Suppressor macrophage treated with lipopolysaccharide for 4 hours (primary cell): ENCODE results near the gene TLL2.

ENCODE experiments used
- DNase-seq: peaks from one replicate; pipeline ENCODE4 v3.0.0-alpha.2; 2020

Gene TLL2

DNA sequence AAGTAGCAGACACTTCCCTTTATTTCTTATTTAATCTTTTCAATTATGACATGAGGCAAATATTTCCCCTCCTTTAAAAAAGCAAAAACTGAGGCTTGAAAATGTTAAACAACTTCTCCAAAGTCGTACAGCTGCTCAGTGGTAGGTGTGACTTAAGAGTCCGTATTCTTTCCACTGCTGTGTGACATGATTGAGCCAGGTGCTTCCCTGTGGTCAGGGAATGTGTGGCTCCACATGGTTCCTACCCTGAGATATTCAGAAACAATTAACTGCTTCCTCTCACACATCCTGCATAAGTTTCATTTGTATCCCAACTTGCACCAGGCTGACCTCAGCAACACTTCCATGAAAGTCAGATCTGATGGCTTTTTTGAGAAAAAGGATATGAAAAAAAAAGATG lies 168.5 kb downstream of the TLL2 start:
- no peak for DNase-seq

DNA sequence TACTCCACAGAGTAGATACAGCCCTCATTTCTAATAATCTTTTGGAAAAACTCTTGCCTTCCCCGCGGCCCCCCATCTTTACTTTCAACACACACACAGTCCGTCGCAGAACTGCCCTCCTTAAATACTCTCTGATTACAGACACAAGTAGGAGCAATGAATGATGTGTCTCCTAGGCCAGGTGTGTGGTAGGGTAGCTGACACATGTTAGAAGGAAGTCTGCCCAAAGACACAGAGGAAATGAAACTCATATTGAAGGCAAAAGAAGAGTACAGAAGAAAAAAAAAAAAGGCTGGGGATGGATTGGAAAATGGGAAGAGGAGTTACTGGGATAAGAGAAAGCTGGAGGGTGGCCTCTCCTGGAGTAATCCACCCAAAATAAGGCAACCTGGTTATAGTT lies 169.5 kb downstream of the TLL2 start:
- no peak for DNase-seq

DNA sequence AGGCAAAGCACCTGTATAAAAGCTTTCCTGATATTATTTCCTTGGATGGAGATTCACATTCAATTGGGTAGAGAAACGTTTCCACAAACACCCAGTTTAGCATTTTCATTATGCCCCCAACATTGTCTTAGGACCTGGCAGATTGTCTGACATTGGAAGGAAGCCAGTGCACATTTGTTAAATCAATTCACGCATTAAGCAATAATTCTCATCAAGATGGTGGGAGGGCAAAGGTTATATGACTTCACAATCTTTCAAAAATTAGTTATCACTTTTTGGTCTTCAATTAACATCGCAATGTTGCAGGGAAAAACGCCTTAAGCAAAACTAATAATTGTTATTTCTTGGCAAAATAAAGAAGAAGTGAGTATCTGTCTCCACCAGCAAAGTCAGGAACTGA lies 171.3 kb downstream of the TLL2 start:
- DNase-seq: no peak

DNA sequence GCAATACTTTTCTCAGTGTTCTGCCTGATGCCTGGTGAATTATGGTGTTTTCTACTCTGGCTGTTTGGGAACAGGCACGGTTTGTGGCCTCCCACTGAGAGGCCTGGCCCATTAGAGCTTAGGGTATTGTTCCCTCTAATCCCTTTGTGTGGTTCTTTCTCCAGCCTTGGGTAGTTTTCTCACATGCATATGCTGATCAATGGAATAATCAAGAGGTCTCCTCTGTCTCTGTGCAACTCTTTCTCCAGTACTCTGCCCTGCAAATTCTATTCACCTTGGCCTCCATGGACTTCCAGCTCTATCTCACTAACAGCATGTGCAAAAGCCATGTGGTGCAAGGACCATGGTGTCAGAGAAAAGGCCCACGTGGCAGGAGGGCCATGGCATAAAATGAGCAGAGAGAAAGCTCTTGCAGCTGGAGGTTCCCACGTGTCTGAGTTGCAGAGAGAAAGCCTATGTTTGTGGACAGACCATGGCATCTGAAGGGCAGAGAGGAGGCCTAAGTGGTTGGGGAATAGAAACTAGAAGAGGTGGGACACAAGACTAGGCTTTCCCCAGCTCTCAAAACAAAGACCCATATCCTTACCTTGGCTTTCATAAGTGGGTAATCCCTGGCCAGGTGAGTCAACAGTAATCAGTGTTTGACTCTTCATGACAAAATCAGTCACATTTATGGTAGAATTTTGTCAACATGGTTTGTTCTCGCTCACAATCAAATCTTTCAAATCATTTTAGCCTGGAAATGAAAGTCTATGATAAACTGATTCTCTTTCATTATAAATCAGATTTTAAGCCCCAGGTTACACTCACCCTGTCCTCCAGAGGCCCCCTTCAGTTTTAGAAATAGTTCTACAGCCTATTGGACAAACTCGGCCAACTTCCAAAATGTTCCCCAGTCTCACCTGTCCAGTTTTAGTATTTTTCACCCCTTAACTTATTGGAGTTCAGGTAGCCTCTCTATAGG lies 172.2 kb downstream of the TLL2 start:
- no peak for DNase-seq

DNA sequence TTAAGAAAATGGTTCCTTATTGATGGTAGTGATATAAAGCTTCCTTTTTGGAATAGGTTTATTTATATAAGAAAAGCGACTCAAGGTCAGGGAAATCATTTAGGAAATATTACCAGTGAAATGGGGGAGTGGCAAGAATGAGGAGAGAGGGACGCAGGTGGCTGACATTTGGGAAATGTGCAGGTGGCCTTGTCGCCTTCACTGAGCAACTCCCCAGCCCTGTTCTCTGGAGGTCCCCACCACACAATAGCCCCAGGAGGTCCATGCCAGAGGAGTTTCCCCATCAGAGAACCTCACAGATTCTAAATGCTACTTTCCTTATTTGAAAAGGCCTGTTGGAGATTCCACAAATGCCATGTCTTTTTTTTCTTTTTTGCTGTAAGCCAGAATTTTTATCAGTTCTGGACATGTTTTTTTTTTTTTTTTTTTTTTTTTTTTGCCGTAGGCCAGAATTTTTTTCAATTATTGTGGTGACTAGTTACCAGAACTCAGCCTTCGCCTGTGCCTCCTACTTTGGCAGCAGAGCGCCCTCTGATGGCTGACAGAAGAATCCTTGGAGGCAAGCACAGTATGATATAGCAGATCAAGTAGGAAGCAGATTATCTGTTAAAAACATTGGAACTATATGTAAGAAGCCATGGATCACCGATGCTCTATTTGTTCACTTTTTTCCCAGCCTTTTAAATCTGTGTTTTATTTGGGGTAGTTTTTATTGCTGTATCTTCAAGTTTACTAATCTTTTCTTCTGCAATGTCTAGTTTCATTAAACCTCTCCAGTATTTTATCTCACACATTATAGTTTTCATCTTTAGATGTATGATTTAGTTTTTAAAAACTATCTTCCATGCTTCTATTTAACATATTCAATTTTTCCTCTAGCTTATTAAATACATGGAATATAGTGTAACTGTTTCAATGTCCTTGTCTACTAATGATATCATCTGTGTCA lies 173.5 kb downstream of the TLL2 start:
- peak; percentile 67 for DNase-seq

DNA sequence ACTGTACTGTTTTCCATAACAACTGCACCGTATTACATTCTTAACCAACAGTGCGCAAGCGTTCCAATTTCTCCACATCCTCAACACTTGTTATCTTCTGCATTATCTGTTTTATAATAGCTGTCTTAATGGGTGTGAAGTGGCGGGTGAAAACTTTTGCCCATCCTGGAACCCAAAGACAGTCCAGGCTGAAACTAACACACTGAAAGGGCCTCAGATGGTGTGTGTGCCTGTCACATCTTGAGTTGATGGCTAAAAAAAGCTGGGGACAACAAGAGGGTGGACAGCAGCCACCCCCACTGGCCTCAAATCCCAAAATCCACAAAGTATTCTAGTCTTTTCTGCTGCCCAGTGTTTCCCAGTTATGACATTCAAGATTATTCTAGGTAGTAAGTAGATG lies 174.3 kb downstream of the TLL2 start:
- no peak for DNase-seq

DNA sequence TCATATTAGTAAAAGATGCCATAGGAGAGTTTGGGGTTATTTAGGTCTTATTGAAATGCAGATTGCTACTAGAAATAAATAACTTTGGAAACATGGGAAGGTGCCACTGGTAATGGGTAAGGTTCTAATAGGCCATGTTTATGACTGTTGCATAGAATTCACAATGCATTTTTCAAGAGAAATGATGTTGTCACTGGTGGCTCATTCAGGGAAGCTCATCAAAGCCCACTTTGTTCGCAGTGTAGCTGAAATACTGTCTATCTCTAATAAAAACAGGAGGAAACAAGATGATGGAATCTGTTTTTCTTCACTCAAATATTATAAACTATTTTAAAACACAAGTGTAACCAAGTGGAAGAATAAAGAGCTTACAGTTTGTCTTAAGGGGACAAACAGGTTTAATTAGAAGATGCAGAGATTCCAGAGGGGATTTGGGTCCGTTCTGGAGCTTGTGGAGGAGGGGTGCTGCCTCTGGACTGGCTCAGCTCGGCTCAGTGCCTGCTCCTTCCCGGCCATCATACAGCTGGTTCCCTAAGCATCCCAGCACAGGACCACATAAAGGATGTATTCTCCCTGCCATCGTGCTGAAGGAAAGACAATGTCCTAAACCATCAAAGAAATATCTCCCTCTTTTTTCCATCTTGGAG lies 175.3 kb downstream of the TLL2 start:
- no peak for DNase-seq

DNA sequence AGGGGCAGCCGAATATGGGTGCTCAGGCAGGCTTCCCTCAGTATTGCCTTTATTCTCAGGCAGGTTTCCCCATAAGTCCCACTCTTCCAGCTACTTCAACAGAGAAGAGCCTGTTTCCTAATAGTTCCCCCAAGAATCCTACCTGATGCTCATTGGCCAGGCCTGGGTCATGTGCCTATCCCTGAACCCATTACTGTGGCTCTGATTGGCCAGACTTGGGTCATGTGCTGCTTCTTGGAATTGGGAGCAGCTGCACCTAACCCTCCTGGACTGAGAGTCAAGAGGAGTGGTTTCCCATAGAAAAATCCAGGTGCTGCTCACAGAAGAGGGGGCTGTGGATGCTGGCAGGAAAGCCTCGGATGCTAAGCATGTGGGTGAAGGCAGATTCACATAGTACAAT lies 176.6 kb downstream of the TLL2 start:
- DNase-seq: no peak

DNA sequence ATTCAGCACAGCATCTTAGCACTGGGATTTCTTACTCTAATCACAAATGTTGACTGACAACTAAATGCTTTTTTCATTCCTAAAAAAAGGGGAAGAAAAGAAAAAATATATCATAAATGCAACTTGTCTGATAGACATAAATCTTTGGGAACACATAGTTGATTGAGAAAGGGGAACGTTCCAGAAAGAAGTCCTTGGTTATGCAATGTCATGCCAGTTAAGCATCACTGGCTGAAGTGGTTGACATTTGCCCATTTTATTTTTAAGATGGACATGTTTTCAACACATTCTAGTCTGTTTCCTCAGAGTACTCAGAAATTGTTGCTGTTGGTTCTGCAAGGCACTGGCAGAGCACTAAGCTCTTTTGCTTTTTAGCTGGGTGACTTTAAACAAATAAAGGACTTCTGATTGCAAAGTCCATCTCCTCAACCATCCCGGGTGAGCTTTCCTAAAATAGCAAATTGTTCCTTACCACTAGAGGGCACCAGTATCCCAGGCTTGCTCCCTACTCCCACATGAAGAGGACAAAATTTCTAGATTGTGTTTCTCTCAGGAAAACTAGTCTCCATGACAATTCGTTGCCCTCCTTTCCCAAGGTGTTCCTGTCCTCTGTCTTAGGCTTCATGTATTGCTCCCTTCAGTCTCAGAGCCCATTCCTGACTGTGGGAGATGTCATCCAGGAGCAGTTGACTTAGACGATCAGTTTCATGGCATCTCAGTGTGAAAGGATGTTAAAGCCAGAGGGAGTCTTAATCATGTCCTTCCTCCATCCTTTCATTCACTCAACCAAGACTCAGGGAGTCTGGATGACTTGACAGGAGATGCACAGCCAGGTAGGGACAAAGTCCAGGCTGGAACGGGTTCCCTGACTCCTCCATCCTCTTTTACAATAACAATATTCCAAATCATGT lies 178.9 kb downstream of the TLL2 start:
- peak; percentile 52 for DNase-seq

DNA sequence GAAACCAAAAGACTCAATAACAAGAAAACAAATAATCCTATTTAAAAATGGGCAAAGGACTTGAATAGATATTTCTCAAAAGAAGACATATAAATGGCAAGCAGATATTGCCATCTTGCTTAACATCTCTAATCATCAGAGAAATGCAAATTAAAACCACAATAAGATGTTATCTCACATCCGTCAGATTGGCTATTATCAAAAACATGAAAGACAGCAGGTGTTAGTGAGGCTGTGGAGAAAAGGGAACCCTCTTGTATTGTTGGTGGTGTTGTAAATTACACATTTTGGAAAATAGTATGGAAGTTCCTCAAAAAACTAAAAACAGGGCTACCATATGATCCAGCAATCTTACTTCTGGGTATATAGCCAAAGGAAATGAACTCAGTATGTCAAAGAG lies 180.6 kb downstream of the TLL2 start:
- no peak for DNase-seq

DNA sequence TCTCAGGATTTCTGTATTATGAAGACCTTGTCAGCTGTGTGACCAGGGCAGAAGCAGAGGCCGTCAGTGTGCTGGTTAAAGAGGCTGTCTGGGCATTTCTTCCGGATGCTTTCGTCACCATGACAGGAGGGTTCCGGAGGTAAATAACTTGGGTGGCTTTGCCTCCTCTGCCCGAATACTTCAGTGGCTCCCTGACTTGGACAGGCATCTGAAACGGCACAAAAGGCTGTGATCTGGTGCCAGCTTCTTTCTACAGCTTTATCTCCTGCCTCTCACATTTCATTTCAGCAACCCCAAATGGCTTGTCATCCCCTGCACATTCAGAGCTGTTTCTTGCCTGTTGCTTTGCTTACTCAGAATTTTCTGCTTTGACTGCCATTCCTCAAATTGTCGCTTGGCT lies 186.3 kb downstream of the TLL2 start:
- no peak for DNase-seq

DNA sequence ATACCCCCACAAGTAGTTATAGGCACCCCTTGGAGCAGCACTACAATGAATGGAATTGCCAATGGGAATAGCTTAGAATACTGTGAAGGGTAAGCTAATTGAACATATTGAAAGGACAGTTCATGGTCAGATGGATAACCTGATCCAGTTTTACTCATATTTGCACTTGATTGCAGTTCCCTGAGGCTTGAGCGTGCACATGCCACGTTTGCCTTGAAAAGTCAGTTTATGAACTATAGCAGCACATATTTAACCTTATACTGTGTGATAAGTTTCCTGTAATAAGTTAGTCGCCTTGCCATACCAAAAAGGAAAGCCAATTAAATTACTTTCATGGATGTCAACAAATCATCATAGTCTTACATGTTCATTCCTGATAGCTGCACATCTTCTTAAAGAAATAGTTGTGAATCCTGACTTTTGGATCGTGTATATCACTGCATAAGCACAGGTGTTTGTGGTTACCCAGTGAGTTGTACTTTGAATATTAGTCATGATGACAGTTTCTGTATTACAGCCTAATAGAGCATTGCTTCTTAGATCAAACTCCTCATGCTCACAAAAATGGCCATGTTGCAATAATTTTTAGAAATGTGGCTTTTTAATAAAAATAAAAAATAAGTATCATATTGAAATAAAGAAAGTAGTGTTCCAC lies 187.9 kb downstream of the TLL2 start:
- no peak for DNase-seq

DNA sequence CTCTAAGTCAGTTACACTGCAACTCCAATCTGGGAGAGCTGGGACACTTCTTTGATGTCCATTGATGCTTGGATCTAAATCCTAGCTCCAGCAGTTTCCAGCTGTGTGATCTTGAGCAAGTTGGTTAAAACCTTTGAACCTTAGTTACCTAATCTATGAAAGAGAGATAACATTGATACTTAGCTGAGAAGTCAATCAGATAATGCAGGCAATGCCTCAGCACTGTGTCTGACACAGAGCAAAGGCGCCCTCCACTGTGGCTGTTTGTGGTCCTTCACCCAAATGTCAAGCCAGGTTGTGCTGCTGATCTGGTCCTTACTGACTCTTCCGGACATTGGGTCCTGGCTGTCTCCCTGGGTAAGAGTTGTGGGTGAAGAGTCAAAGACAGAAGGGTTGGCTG lies 189.3 kb downstream of the TLL2 start:
- no peak for DNase-seq

DNA sequence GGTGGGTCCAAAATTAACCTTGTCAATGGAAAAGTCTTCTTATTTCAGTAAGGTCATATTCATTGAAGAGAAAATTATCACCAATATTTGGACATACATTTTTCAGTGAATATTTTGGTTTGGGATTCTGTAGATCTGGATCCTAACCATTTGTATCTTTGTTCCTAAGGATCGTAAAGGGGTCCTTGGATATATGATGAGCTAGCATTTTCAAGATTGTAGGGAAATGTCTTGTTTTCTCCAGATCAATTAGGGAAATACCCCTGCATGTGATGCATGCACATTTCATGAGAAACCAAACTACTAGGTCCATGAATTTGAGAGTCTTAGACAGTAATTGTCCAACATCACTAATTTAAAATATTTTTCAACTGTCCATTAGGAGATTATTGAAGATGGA lies 191.5 kb downstream of the TLL2 start:
- DNase-seq: no peak

DNA sequence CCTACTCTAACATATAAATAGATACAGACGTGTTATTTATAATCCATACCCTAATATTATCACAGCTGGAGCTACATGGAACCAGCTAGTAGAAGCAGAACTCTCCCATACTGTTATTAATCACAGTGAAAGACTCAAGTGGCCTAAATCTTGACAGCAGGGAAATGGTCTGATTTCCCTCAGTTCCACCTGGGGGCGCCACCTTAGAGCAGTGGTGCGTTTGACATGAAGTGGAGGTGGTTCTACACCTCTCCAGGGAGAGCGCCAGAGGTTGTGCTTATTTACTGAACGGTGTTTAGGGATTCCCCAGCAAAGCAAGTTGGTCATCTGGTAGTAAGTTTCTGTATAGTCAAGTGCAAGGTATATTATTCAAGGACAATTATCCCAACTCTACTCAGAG lies 191.9 kb downstream of the TLL2 start:
- DNase-seq: no peak

DNA sequence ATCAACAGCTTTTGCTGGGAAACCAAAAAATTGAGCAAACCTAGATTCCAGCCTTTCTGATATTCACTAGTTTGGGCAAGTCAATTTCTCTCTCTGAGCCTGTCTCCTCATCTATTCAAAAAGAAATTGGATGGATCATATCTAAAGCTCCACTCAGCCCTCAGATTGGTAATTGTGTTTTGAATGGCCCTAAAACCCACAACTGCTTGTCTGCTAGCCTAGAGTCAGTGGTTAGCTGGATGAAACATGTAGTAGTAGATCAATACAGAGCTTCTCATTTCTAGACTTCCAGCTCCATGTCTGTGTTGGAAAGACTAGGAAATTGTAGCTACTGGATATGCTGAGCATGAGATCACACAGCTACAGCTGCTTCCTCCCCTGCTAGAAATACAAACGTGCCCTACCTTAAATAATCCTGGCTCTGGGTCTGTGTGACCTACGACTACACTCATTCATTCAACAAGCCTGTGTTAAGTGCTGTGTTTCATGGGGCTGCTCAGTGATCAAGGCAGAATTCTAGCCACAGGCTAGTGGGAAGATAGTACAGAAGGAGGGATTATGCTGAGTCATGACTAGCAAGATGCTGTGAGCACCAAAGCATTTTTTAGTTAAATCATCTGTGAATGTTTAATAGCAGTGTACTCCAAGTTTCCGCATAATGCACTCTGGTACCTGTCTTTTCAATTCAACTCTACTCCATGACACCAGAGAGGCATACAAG lies 193.8 kb downstream of the TLL2 start:
- no peak for DNase-seq

DNA sequence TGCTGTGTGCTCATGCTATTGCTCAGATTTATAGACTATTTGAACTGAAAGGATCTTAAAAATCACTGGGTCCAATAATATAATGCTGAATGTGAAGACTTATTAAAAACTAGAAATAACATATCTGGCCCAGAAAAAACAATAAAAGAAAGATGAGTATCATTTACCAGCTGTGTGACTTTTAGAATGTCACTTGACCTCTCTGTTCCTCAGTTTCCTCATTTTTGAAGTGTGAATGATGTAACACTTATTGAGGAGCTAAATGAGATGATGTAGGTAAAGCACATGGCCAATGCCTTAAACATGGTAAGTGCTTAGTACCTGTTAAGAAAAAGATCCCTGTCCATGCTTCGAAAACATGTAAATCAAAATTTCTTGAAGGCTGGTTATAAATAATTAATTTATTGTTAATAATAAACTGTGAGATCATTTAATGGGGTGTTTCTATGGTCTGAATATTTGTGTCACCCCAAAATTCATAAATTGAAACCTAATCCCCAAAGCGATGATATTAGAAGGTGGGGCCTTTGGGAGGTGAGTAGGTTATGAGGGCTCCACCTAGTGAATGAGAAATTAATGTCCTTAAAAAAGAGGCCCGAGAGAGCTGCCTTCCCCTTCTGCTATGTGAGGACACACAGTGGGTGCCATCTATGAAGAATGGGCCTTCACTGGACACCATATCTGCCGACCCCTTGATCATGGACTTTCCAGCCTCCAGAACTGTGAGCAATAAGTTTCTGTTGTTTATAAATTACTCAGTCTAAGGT lies 196.5 kb downstream of the TLL2 start:
- no peak for DNase-seq
